Adrenal gland (tissue), 12 donors: ENCODE results near the gene SDK2. TPM values are rescaled to one million over a fixed set of nuclear protein-coding genes. Genes with fewer than 3 reads are reported as not detected.
"Not testable (repeated sequence)": the region's sequence is repeated elsewhere in the genome, so short reads cannot be mapped to it uniquely, and the experiment has no call there.

Experiments used
- DNase-seq, 7 donors: peaks; one replicate each; pipeline ENCODE4 v3.0.0-alpha.2; 2019 to 2020
- H3K27ac ChIP-seq, 5 donors: fragments of 200-600 bp; sonication (generic) in 4 of 5; 1 replicate in 3 of 5; 2 replicates in 2 of 5; pipeline versions ENCODE4 v1.5.1 to v1.8.0; 2016 to 2020; ENCODE audit warnings: mild to moderate bottlenecking in 1 of 5
- H3K27me3 ChIP-seq: fragments of 200-600 bp; 2 replicates; pipeline ENCODE4 v1.8.0; 2021
- H3K36me3 ChIP-seq, 2 donors: fragments of 200-600 bp; replicated peaks in 1 of 2; 1 replicate in 1 of 2; 2 replicates in 1 of 2; pipeline versions ENCODE4 v1.5.1 to v1.8.0; 2018 to 2022
- H3K4me1 ChIP-seq, 2 donors: fragments of 200-600 bp; replicated peaks in 1 of 2; 1 replicate in 1 of 2; 2 replicates in 1 of 2; pipeline versions ENCODE4 v1.5.1 to v1.8.0; 2018 to 2021
- H3K4me3 ChIP-seq, 4 donors: fragments of 200-600 bp; sonication (generic) in 3 of 4; one replicate each; pipeline ENCODE4 v1.5.1; 2016 to 2018
- H3K9me3 ChIP-seq, 3 donors: fragments of 200-600 bp; sonication (generic) in 1 of 3; replicated peaks in 1 of 3; 1 replicate in 2 of 3; 2 replicates in 1 of 3; pipeline versions ENCODE4 v1.5.1 to v1.8.0; 2016 to 2021
- POLR2A ChIP-seq, 2 donors: fragments of 450-650 bp; IDR thresholded peaks; one replicate each; pipeline ENCODE4 v1.6.1; 2017; ENCODE audit warnings: antibody characterized with exemption in 2 of 2, mild to moderate bottlenecking in 2 of 2, moderate library complexity in 1 of 2
- WGBS, 4 donors: extraction: QIAGEN DNeasy Blood & Tissue Kit in 2 of 4; methylation state at CpG; one replicate each; pipeline versions ENCODE4 v1.1.5 to v1.1.7; 2013 to 2017; 5-methylcytosine and 5-hydroxymethylcytosine counted together
- intact Hi-C, 2 donors: fragments of 100-400 bp; cut with DNase I; formaldehyde crosslinking; loops; one replicate each; pipeline versions ENCODE4 v1.14.1 to v1.15.0; 2022 to 2023
- polyA plus RNA-seq, 3 donors: library from polyadenylated mRNA; stranded (reverse); fragments of 200-250 nt in 2 of 3; fragments of 350-450 nt in 1 of 3; fragmentation: Illumina TruSeq in 1 of 3; extraction: RNeasy Lipid Tissue Mini Kit (QIAGEN cat#74804) in 1 of 3; gene quantifications; one replicate each; pipeline ENCODE4 v1.2.3, GENCODE V29; 2013 to 2014
- total RNA-seq, 9 donors: library from RNA; depleted of rRNA in 4 of 9; stranded (reverse); fragments of >200 nt in 4 of 9; fragments of 120-200 nt in 1 of 9; fragmentation: NEBNext Ultra II Directional in 1 of 9; extraction: Animal tissue kit (Norgen Biotek cat#: 25700) in 1 of 9; gene quantifications; one replicate each; pipeline versions ENCODE4 v1.1.0 to v1.2.4, GENCODE V29; 2013 to 2023
- TF ChIP-seq, protein P1 (sequence below), 6 experiments: fragments of 450-650 bp in 4 of 6; fragments of 200-600 bp in 2 of 6; sonication (generic) in 1 of 6; IDR thresholded peaks; 1 replicate in 5 of 6; 2 replicates in 1 of 6; pipeline versions ENCODE4 v1.5.1 to v1.8.0; 2016 to 2021; ENCODE audit warnings: antibody characterized with exemption in 6 of 6, mild to moderate bottlenecking in 2 of 6, moderate library complexity in 1 of 6
- donor health status: healthy with polysubstance abuse.
- donor health status: Bipolar disorder and iron deficiency.
- donor health status: DM: yes; HTN: yes; CAD: no.
- donor health status: DM: no; HTN: no; CAD: no.
- donor health status: DM: no; HTN: no; CAD: no.
- donor health status: DM: yes; HTN: yes; CAD: no.

Gene SDK2
- total and polyA plus RNA-seq, 12 donors = 0.27 to 2.1 (median 0.84) TPM

GRCh38 chr17:73315471-73315870 is 328.8 kb downstream of the SDK2 start:
- 55 to 73% (median 65%) methylated on average over 4 to 5 of the region's 5 CpGs for WGBS, 4 donors

GRCh38 chr17:73313526-73314127 is 330.6 kb downstream of the SDK2 start:
- H3K9me3 ChIP-seq = no peaks in the 10 kb centered on the region
- WGBS, 4 donors = 75 to 83% (median 78%) methylated on average over 7 to 8 of the region's 8 CpGs
- DNase-seq = no peak
- no peaks in the 10 kb centered on the region for H3K36me3 ChIP-seq
- TF ChIP-seq POLR2A (IDR thresholded peaks at IDR 0.05) = no peak
- TF ChIP-seq, protein P1, sequence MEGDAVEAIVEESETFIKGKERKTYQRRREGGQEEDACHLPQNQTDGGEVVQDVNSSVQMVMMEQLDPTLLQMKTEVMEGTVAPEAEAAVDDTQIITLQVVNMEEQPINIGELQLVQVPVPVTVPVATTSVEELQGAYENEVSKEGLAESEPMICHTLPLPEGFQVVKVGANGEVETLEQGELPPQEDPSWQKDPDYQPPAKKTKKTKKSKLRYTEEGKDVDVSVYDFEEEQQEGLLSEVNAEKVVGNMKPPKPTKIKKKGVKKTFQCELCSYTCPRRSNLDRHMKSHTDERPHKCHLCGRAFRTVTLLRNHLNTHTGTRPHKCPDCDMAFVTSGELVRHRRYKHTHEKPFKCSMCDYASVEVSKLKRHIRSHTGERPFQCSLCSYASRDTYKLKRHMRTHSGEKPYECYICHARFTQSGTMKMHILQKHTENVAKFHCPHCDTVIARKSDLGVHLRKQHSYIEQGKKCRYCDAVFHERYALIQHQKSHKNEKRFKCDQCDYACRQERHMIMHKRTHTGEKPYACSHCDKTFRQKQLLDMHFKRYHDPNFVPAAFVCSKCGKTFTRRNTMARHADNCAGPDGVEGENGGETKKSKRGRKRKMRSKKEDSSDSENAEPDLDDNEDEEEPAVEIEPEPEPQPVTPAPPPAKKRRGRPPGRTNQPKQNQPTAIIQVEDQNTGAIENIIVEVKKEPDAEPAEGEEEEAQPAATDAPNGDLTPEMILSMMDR (IDR thresholded peaks at IDR 0.05) = no peak
- intact Hi-C loops = loop anchor here in 1 of 2 donors (5.0 kb wide), 1 partner anchor 54 kb away; no protein-coding TSS in a partner anchor
- H3K4me3 ChIP-seq = no peak overlapping the region
- no peak overlapping the region for H3K27ac ChIP-seq
- no peaks in the 10 kb centered on the region for H3K27me3 ChIP-seq
- peaks cover 16 to 20% of the 10 kb centered on the region in 2 donors for H3K4me1 ChIP-seq

More at GRCh38 chr17:73315471-73315870, 328.8 kb downstream of the SDK2 start:
- peaks cover 0 to 10% of the 10 kb centered on the region in 2 donors for H3K4me1 ChIP-seq
- H3K36me3 ChIP-seq = no peaks in the 10 kb centered on the region
- H3K27ac ChIP-seq = no peak overlapping the region
- H3K4me3 ChIP-seq = no peak overlapping the region
- no peak for DNase-seq
- intact Hi-C loops = no loop called here
- no peak for TF ChIP-seq POLR2A (IDR thresholded peaks at IDR 0.05)
- TF ChIP-seq, protein P1 (IDR thresholded peaks at IDR 0.05) = no peak
- H3K27me3 ChIP-seq = no peaks in the 10 kb centered on the region
- H3K9me3 ChIP-seq = no peaks in the 10 kb centered on the region

DNA sequence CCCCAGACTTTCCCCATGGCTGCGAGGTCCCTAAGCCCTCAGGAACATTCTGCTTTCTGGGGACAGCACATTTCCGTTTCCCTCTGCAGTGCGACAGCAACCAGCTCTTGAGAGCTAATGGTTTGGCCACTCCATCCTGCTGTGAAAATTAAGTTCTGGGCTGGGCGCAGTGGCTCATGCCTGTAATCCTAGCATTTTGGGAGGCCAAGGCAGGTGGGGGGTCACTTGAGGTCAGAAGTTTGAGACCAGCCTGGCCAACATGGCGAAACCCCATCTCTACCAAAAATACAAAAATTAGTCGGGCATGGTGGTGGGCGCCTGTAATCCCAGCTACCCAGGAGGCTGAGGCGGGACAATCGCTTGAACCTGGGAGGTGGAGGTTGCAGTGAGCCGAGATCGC is 331.4 kb downstream of the SDK2 start:
- peak overlapping the region in 4 of 5 donors; percentile 93 to 99 (median 98) for H3K27ac ChIP-seq
- peaks cover 20 to 26% of the 10 kb centered on the region in 2 donors for H3K4me1 ChIP-seq
- not testable (repeated sequence) for H3K9me3 ChIP-seq, H3K4me3 ChIP-seq, DNase-seq, H3K27me3 ChIP-seq, H3K36me3 ChIP-seq
- 79 to 84% (median 82%) methylated on average over 9 to 11 of the region's 11 CpGs for WGBS, 4 donors
- intact Hi-C loops = loop anchor here in 1 of 2 donors (5.0 kb wide), 1 partner anchor 54 kb away; no protein-coding TSS in a partner anchor

DNA sequence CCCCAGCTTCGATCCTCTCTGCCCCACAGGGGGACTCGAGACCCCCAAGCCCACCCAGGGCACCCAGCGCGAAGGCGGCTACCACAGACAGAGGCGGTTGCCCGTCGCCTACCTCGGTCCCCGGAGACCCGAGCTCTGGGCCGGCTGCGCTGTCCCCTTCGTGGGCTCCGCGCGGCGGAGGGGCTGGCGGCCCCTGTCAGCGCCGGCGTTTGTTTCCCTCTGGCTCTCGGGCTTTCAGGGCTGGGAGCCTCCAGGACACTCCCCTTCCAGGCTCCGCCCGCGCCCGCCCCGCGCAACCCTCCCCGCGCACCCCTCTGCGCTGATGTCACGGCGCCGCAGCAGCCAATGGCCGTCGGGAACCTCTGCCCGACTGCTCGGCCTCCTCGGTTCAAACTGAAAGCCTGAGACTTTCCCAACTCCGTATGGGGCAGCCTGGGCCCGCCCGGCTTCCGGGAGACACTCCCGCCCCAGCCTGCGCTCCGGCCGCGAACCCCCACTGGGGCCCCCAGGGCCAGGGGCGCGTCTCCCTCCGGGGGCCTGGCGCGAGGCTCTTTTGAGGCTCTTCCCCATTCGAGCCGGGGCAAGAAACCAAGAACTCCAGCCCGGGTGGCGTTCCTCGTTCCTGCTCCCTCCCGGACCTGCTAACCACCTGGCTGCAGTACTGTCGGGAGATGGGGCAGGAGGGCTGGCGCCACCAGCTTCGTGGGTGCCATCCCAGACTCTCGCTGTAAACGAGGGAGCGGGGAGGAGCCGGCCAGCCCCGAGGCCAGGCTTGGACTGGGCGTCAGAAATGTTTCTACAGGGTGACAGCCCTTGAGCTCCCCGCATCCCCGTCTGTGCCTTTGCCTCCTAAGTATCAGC is 332.2 kb downstream of the SDK2 start, which contains the start of gene CDC42EP4:
Gene CDC42EP4, minus strand, starts transcription at position 221 of the 861 bp plus-strand sequence. CDS start 25,501 bp downstream, outside the sequence.
- TF ChIP-seq POLR2A (IDR thresholded peaks at IDR 0.05) = peak; percentile 97 to 100
- TF ChIP-seq, protein P1 (IDR thresholded peaks at IDR 0.05) = peak in 1 of 6 experiments; percentile 4
- Histone ChIP-seq H3K4me1 (peaks cover 29 to 35% of the 10 kb centered on the region in 2 donors), H3K4me3 (peak within 1 kb of the TSS; percentile 61 to 99 (median 92)), H3K36me3 (no peaks in the 10 kb centered on the region), H3K27ac (peak within 1 kb of the TSS; percentile 93 to 99 (median 98)), H3K27me3 (no peaks in the 10 kb centered on the region), H3K9me3 (no peaks in the 10 kb centered on the region)
- intact Hi-C loops = loop anchor here in 1 of 2 donors (5.0 kb wide), 1 partner anchor 55 kb away; no protein-coding TSS in a partner anchor
- WGBS, 4 donors = 1 to 33% (median 2%) methylated on average over 3 to 71 of the region's 71 CpGs
- DNase-seq = peak; percentile 96 to 98 (median 97)
